Astrocyte of the hippocampus (primary cell): ENCODE measurements around the gene MMP7.

Experiments
- DNase-seq: peaks from one replicate; pipeline ENCODE4 v3.0.0; 2011; ENCODE audit warnings: low read depth, low spot score

Gene MMP7

DNA sequence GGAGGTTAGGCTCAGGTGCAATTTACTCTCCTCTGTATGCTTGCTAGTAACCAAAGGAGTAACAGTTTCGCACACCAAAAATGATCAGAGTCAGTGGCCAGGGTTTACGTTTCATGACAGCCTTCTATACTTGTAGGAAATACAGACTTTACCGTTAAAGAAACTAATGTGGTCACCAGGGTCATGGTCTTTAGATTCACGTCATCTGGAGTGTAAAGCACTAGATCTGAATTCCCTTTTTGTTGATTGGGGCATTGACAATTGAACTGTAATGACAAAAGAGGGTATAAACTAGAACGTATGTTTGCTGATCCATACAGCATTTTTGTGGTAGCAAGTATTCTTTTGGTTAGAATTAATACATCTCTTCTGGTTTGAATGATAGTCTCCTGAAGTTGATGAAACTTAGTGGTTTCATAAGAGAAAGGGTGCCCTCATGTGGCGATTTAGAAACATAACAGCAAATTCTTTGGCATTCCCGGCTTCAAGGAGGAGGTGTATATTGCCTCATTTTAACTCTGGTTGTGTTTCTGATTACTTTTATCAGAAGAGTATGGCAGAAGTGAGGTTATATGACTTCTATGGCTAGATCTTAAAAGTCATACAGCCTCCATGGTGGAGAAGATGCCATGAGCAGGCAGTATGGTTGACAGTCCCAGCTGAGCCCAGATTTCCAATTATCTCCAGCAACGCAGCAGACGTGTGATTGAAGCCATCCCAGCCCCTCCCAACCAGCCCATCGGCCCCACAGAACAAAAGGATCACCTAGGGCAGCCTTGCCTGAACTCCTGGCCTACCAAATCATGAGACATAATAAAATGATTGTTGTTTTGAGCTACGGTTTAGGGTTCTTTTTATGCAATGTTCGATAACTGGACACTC is 35.1 kb downstream of the MMP7 start:
- peak; percentile 90 for DNase-seq

DNA sequence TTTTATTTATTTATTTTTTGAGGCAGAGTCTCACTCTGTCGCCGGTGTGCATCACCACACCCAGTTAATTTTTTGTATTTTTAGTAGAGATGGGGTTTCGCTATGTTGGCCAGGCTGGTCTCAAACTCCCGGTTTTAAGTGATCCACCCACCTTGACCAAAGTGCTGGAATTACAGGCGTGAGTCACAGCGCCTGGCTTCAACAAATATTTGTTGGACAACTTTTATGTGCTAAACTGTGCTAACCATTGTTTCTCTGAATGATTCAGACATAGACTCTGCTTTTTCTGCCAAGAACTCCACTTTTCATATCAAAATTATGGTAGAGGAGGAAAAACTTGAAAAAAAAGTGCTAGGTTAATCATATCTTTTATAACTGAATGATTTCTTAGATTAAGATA is 36.3 kb downstream of the MMP7 start:
- peak; percentile 76 for DNase-seq

DNA sequence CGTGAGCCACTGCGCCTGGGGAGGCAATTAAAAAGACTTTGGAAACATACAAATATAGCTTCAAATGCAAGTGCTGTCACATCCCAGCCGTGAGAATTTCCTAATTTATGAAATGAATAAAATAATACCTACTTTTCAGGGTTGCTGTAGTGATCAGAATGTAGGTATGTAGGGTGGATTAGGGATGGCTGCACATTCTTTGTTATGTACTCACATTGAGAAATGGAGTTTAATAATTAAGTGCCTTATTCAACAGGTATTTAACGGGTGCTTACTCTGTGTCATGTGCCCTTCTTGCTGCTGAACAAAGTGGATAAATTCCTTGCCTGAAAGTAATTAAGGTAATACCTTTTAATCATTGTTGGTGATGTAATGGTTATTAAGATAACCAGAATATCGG is 37.0 kb downstream of the MMP7 start:
- DNase-seq: no peak

DNA sequence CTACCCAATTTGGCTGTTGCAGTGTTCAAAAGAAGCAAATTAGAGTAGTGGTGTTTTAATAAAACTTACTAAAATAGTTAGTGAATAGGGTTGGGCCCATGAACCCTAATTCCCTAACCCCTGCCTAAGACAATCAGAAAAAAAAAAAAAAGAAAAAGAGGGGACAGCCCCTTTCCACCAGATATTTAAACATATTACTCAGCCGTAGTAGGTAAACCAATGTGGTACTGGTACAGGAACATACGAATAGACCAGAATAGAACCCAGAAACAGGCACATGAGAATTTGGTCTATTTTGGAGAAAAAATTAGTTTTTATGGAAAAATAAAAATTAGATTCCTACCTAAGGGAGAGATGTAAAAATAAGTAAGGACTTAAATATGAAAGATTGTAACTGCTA is 38.6 kb downstream of the MMP7 start:
- DNase-seq: no peak

DNA sequence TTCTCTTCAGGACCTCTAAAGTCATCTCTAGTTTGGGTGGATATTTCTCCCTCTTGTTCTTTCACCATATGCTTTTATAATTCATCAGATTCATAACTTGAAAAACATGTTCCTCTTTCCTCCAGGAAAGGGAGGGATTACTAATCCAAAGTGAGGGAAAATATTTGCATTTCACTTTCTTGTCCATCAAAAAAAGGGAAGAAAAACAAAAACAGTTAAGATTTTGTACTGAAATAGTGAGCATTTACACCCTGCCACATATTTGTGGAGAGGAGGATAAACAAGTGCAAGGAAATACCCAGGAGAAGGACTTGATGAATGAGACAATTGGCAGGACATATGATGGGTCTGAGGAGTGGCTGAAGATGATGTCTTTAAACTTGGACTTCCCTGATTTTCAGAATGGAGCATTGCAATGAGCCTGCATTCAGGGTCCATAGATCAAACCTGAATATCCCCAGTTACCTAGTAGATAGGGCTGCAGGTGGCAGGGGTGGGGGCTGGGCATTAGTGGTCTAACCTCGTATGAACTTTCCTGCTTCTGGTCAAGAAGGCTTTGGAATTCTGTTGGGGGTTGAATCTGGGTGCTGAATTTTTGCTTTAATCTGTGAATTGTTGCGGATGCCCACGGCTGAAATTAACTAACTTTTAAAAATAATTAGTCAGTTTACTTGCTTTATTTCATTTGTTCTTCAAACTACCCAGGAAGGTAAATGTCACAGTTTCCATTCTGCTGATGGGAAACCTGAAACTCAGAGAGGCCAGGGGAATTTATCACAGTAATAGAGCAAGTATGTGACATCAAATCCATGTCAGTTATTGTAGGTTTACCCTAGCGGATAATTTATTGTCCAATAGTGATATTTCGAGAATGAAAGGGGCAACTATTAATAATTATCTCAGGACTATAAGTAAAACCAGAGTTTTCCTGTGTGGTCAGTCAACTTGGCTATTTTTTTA is 41.1 kb downstream of the MMP7 start:
- DNase-seq: no peak

DNA sequence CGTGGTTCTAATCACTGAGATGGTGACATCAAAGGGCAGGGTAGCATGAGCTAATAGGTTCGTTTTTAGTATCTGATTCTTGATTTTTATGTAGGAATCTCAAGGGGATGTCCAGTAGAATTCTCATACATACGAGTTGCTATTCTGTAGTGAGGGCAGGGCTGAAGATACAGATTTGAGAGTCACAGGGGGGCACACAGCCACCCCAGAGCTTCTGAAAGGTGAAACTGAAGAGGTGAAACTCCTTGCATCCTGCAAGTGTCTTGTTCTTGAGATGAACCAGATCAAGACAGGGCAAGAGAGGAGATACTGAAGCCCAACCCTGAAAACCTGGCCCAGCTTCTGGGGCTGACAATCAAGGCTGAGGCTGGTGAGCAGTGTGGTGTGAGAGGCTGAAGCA is 42.3 kb downstream of the MMP7 start:
- no peak for DNase-seq

DNA sequence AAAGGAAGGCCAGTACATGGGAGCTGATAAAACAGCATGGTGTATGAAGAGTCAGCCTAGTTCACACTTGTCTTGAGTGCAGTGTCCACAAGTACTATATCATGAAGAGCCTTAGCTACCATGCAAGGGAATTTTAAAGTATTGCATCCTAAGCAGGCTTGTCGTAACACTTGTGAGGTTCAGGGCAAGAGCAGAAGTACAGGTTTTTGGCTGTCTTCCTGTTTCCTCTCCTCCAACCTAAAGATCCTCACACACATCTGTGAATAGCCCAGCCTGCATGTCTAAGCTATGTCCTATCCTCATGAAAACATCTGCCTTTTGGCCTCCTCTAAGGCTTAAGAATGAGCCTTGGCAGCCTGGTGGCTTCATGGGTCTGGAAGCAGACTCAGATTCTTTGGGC is 43.3 kb downstream of the MMP7 start:
- no peak for DNase-seq

DNA sequence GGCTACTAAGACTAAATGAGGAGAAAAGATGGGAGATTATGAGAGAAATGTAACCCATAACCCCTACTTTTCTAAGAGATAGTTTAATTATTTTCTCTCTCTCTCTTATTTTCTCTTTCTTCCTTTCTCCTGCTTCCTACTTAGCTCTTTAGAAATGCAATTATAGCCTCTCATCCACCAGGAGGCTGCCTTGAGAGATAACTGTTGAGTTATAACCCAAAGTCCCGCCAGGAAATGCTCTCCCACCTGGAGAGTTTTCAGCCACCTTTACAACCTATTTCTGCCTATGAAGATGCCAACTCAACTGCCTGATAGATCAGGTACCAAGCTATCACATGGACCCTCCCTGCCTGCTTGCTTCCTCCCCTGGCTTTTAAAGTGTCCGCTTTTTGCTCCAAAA is 44.0 kb downstream of the MMP7 start:
- DNase-seq: no peak

DNA sequence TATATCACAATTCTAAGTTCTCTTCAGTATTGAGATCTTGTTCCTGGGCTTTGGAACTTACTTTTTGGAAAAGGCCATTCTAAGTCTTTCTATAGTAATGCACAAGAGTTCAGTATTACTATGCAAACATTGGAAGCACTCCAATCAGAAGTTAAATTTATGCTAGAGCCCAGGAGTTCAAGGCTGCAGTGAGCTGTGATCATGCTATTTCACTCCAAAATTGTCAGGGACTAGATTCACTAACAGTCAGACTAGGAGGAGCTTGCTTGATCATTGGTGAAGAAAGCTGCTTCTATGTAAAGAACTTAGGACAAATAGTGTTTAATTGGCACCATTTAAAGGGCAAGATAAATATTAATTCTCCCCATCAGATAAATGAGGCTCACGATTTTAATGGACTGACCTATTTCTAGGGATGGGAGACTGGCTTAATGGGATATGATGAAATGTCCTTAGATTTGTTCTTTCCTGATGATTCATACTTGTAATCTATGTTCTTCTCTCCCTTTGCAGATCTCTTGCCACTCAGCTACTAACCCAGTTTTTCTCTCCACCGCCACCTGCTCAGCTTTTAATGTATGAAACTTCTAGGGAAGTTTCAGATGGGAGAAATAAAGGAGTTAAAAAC is 45.3 kb downstream of the MMP7 start:
- DNase-seq: no peak

DNA sequence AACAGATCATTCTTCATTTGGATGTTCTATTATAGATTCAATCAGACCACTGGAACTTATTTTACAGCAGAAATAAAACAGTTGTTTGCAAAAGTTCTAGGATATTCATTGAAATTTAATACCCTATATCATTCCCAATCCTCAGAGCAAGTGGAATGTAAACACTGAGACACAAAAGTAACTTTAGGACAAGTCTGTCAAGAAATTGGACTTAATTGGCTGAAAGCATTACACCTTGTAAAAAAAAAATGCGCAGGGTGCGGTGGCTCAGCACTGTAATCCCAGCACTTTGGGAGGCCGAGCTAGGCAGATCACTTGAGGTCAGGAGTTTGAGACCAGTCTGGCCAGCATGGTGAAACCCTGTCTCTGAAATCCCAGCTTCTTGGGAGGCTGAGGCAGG is 48.1 kb downstream of the MMP7 start:
- DNase-seq: no peak

DNA sequence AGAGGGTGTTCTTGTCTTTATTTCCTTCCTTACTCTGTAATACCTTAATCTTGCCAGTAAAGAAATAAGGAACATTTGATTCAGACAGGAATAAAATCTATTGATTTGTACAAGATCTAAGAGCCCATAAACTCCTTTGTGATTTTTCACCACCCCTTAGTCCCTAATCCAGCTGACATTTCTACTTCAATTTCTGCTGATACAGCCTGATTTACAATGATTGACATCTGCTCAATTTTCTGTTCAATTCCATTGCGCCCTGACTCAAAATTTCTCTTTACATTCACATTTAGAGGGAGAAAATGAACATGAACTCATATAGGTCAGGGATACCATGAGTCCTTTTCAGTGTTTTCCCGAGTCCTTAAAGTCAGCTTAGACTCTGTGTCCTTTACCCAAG is 50.8 kb downstream of the MMP7 start:
- no peak for DNase-seq

DNA sequence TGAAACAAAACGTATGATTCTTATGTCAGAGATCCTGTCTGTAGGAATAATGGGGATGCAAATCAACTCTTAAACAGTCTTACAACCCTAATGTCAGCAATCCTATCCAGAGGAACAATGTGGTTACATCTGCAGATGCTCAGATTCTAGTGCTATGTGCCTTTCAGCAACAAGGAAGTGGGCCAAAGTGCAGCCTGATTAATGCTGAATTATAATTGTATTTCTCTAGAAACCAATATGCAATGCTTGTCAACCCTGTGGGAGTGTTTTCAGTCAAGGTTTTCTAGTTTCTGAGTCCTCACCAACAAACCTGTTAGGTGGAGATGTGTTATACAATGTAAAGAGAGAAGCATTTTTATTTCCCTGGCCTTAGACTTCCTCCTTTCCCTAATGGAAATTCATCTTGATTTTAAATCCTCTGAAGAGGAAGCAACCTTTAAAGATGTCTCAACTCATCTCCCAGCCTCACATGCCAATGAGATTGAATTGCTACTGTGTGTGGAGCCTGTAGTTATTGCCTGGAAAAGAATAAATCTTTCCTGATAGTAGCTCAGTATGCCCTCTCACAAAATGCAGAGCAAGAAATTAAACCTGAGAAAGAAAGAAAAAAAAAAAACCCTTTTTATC is 51.8 kb downstream of the MMP7 start:
- no peak for DNase-seq

DNA sequence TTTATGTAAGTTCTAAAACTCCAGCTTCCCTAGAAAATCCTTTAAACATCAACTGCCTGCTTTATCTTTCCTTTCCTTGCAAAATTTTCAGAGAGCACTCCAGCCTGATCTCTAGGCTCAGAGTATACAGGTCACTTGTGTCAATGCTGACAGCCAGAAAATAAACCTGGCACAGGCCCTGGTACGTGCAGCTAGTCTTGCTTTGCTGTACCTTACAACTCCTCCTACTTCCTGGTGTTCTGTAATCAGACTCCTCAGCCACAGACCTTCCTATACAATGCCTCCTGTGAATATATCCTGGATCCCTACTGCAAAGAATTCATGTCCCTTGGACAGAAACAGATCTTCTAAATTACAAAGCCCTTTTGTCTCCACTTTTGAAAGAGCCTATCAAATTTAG is 53.7 kb downstream of the MMP7 start:
- DNase-seq: no peak

DNA sequence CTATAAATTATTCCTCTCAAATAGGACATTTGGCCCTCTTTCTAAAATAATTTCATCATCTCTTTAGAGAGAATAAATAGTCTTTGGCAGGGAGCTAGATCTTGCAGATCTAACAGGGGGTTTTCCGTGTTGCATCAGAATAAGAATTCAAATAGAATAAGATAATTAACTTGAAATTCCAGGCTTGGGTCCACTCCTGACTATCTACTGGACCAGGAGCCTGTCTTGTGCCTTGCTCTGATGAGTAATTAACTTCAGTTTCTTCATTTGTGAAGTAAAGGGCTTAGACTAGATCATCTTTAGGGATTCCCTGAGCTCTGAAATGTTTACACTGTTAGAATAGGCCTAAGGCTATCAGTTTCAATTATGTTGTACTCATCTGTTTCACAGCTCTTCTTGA is 54.5 kb downstream of the MMP7 start:
- no peak for DNase-seq

DNA sequence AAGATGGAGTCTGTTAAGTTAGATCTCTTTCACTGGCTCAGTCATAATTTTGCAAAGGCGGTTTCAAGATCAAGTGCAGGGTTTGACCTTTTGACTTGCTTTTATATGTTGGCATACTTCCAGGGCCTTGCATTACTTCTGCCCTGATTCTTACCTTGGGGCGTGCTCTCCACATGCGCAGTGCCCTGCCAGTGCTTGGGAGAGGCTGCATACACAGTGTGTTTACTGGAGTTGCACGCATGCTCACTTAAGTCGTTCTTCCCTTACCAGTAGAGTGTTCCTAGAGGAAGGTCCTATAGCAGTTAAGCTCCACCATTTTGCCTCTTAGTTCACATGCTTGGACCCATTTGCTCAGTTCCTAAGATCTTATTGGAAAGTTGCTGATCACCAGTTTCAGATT is 57.0 kb downstream of the MMP7 start:
- no peak for DNase-seq

DNA sequence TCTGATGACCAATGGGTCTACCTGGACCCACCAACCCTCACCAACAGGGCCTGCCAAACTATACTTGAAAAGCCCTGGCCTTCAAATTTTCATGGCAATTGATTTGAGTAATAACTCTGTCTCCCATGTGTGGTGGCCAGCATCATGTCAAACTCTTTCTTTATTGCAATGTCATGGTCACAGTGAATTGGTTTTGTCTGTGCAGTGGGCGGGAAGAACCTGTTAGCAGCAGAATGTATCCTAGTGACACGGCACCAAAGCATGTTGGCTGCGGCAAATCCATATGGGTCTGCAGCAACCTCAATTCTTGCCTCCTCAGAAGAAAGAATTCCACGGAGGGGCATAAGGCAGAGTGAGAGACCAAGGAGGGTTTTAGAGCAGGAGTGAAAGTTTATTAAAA is 58.4 kb downstream of the MMP7 start:
- DNase-seq: no peak

DNA sequence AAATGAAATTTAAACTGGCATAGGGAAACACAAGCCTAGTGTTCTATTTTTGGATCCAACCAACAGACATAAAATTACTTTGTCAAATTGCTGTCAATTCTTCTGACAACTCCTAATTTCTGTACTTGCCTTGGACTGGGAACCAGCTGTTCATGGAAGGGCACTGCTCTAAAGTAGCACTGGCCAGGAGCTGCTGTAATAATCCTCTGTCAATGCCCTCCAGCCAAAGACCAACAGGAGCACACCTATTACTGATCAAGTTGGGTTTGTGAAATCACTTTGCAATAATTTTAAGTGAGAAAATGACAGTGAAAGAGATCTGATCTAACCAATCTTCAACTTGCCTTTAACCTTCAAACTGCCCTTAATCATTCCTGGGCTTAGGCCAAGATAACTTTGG is 59.1 kb downstream of the MMP7 start:
- DNase-seq: no peak
